ENCODE data around the gene MRGPRF. TPM values are rescaled to one million over a fixed set of nuclear protein-coding genes. Genes with fewer than 3 reads are reported as not detected.

MRGPRF gene
- polyA plus RNA-seq, 3 donors: 20.9 to 24.6 (median 22.7) TPM

DNA sequence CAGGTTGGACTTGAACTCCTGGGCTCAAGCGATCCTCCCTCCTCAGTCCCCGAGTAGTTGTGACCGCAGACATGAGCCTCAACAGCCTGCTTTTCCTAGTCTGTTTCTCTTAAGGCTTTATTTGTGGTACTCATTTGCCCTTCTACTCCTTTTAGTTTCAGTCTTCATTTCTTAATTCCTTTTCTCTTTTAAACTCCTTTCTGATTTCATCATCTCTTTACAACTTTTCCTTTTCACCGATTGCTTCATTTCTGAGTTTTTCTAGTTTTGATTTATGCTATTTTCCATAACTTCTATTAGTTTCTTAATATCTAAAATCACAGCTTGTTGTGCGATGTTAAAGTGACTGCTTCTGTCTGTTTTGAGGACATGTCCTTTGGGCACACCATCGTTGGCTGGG lies 17.3 kb upstream of the MRGPRF start:
- DNase-seq (ENCODE audit: low read depth in 3 of 3, low spot score in 2 of 3): no peak

- no peak for DNase-seq (ENCODE audit: low read depth in 3 of 3, low spot score in 2 of 3)
Measured at GRCh38 chr11:69027704-69028372, 14.8 kb upstream of the MRGPRF start.

GRCh38 chr11:69024509-69024908 lies 11.5 kb upstream of the MRGPRF start:
- DNase-seq (ENCODE audit: low read depth in 3 of 3, low spot score in 2 of 3): no peak

DNA sequence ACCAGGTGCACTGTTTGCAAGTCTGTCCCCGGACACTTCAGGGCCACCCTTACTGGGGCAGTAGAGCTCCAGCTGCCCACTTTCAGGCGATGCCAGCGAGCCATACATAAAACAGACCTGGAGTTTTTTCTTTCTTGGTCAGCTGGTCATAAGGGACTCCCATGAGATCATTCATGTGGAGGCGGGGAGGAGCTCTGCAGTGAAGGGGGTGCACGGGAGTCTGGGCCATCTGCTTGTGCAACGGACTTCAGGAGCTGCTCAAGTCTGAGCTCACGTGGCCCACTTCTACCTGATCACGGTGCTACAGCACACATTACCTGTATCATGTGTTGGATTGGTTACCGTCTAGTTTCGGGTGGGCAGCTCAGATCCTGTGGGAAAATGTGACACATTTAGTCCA lies 9.2 kb upstream of the MRGPRF start:
- DNase-seq (ENCODE audit: low read depth in 3 of 3, low spot score in 2 of 3): no peak

GRCh38 chr11:69018924-69019323 lies 5.9 kb upstream of the MRGPRF start:
- DNase-seq (ENCODE audit: low read depth in 3 of 3, low spot score in 2 of 3): no peak

- no peak for DNase-seq (ENCODE audit: low read depth in 3 of 3, low spot score in 2 of 3)
Measured at GRCh38 chr11:69017951-69018350, 4.9 kb upstream of the MRGPRF start.

DNA sequence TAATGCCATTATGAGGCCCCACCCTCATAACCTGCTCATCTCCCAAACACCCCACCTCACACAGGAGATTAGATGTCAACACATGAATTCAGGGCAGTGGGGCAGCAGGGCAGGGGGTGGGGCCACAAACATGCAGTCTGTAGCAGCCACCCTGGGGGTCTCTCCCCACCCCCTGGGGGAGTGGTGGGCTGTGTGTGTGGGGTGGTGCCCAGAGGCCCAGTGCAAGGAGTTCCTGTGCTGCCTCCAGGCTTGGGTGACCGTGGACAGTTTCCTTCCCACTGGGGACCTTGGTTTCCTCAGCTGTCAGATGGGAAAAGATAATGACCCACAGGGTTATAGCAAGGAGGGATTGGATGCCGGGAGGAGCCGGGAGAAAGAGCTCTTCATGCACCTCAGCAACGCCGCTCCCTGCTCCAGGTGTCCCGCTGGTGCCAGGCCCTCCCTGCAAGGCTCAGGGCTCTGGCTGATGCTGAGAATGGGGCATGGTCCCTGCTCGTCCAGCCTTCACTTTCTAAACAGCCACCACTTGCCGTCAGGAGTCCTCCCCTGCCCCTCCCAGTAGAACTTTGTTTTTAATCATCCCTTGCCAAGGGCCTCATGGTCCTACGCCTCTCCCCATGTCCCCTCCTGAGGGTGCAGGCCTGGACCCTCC lies 2.0 kb upstream of the MRGPRF start:
- no peak for DNase-seq (ENCODE audit: low read depth in 3 of 3, low spot score in 2 of 3)

DNA sequence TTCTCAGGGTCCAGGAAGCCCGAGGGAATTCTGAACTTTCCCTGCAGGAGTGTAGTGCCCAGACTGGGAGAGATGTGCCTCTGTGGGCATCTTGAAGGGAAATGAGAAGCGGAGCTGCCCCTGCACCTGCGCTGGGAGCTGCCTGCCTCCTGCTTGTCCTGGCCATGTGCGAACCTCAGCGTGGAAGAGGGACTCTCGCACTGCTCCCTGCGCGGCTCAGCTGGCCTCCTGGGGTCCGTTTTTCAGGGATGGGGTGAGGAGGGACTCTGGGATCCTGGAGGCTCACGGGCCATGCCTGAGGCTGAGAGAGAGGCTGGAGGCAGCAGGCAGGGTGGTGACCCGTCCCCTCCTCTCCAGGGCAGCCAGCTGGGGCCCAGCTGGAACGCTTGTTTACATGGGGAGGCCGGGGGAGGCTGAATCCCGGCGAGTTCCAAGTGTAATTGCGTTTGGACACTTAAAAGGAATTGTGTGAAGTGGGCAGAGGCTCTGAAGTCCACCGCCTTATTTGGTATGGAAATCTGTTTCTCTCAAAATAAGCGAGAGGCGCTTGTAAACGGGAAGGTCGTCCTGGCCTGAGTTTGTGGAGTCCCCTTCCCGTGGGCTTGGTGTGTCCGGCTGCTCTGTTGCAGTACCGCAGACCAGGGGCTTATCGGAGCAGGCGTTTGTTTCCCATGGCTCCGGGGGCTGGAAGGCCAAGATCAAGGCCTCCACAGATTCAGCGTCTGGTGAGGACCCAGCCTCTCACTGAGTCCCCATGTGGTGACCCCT lies 1.2 kb upstream of the MRGPRF start:
- DNase-seq (ENCODE audit: low read depth in 3 of 3, low spot score in 2 of 3): peak in 1 of 3 donors; percentile 62

- DNase-seq (ENCODE audit: low read depth in 3 of 3, low spot score in 2 of 3): no peak
Measured at GRCh38 chr11:69012092-69013008, 696 bp downstream of the MRGPRF start.

DNA sequence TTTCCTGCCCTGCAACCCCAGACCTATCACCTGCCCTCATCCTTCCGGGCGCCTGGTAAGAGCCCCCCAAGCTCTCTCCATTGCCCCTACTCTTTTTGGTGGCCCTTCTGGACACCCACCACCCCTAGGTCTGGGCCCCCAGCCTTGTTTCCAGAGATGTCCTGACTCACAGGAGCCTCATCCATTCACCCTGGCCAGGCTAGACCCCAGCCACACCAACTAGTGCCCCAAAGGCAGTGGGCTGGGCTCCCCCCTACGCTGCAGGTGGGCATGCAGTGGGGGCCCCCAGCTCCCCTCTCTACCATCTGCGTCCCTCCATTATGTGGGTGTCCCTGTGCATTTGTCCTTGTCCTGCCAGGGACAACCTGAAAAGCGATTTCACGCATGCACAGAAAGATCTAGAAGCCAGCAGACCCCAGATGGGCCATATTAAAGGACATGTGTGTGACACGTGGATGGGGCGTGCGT lies 1.4 kb downstream of the MRGPRF start:
- no peak for DNase-seq (ENCODE audit: low read depth in 3 of 3, low spot score in 2 of 3)

- no peak for DNase-seq (ENCODE audit: low read depth in 3 of 3, low spot score in 2 of 3)
Measured at GRCh38 chr11:69010964-69011623, 2.0 kb downstream of the MRGPRF start.

GRCh38 chr11:69010361-69010891 lies 2.6 kb downstream of the MRGPRF start:
- no peak for DNase-seq (ENCODE audit: low read depth in 3 of 3, low spot score in 2 of 3)

GRCh38 chr11:69009441-69010211 lies 3.4 kb downstream of the MRGPRF start:
- DNase-seq (ENCODE audit: low read depth in 3 of 3, low spot score in 2 of 3): no peak

- DNase-seq (ENCODE audit: low read depth in 3 of 3, low spot score in 2 of 3): no peak
Measured at GRCh38 chr11:69008737-69009440, 4.2 kb downstream of the MRGPRF start.

DNA sequence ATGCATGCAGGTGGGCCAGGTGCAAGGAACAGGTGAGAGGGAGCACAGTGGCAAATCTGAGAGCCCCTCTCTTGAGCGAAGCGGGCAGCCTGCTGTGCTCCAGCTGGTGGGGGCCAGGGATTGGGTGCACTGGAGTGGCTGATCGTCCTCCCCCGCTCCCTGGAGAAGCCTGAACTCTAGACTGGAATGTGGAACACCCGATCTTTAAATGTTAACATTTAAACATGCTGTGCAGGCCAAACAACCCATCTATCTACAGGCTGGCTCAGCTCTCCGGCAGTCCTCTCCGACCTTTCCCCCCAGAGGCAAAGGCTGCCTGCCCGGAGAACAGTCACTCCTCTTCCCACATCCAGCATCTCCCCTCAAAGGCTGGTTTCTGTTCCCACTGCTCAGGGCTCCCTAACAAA lies 5.1 kb downstream of the MRGPRF start:
- DNase-seq (ENCODE audit: low read depth in 3 of 3, low spot score in 2 of 3): no peak

- DNase-seq (ENCODE audit: low read depth in 3 of 3, low spot score in 2 of 3): no peak
Measured at GRCh38 chr11:69006816-69007215, 6.2 kb downstream of the MRGPRF start.

- DNase-seq (ENCODE audit: low read depth in 3 of 3, low spot score in 2 of 3): no peak
Measured at GRCh38 chr11:69005631-69006368, 7.2 kb downstream of the MRGPRF start.

GRCh38 chr11:69005183-69005630 lies 7.8 kb downstream of the MRGPRF start:
- no peak for DNase-seq (ENCODE audit: low read depth in 3 of 3, low spot score in 2 of 3)
